H1 (cell line): ENCODE data around the gene UBE4A. TPM values are rescaled to one million over a fixed set of nuclear protein-coding genes. Genes with fewer than 3 reads are reported as not detected.

ENCODE experiments used
- ASH2L ChIP-seq: fragments of 200-600, 300-600 bp; sonication (generic); IDR thresholded peaks from one replicate; pipeline ENCODE4 v1.7.1; 2017; ENCODE audit warnings: low read length
- BACH1 ChIP-seq: IDR thresholded peaks from 2 replicates; pipeline ENCODE4 v1.6.1; 2012; ENCODE audit warnings: low read length, improper control_type of control experiment
- BCL11A ChIP-seq, 2 experiments: IDR thresholded peaks; one replicate each; pipeline ENCODE4 v1.6.1; 2011; ENCODE audit warnings: low read depth in 2 of 2, low read length in 2 of 2, mild to moderate bottlenecking in 2 of 2
- CHD7 ChIP-seq: fragments of 300-600 bp; sonication (generic); IDR thresholded peaks from 2 replicates; pipeline ENCODE4 v1.7.1; 2012; ENCODE audit warnings: low read length, moderate library complexity, mild to moderate bottlenecking, inconsistent platforms; ENCODE audit not compliant: insufficient replicate concordance
- MAFK ChIP-seq: IDR thresholded peaks from 2 replicates; pipeline ENCODE4 v1.6.1; 2012; ENCODE audit warnings: low read depth, mild to moderate bottlenecking, improper control_type of control experiment, low read length
- POLR2A ChIP-seq, 2 experiments: IDR thresholded peaks; 1 replicate in 1 of 2; 2 replicates in 1 of 2; pipeline ENCODE4 v1.6.1; 2011; ENCODE audit warnings: low read depth in 2 of 2, low read length in 2 of 2, mild to moderate bottlenecking in 2 of 2; ENCODE audit errors: control extremely low read depth in 1 of 2
- RNF2 ChIP-seq: fragments of 200-900, 300-1000 bp; sonication (generic); IDR thresholded peaks from 2 replicates; pipeline ENCODE4 v1.7.1; 2016; ENCODE audit warnings: borderline replicate concordance, low read depth, mild to moderate bottlenecking, antibody characterized with exemption, low read length; ENCODE audit not compliant: poor library complexity, severe bottlenecking; ENCODE audit errors: missing control alignments
- SIN3A ChIP-seq, 2 experiments: IDR thresholded peaks in 1 of 2; conservative IDR thresholded peaks in 1 of 2; 2 replicates each; pipeline ENCODE4 v1.6.1; 2011 to 2012; ENCODE audit warnings: low read length in 2 of 2, improper control_type of control experiment in 1 of 2, low read depth in 1 of 2, mild to moderate bottlenecking in 1 of 2
- SIRT6 ChIP-seq: IDR thresholded peaks from one replicate; pipeline ENCODE4 v1.7.1; 2012; ENCODE audit warnings: low read length, inconsistent platforms
- polyA plus RNA-seq, 7 experiments: library from polyadenylated mRNA; depleted of rRNA in 3 of 7; stranded (reverse) in 5 of 7; unstranded in 2 of 7; fragments of >200 nt in 5 of 7; fragments of 200-250 nt in 2 of 7; gene quantifications; 1 replicate in 5 of 7; 2 replicates in 1 of 7; 4 replicates in 1 of 7; pipeline versions ENCODE4 v1.2.1 to v1.2.3, GENCODE V29; 2011 to 2013; ENCODE audit warnings: missing spikeins in 2 of 7, mixed read lengths in 2 of 7
- total RNA-seq: library from RNA; stranded (reverse); fragmentation: NEBNext Ultra II Directional; extraction: Animal tissue kit (Norgen Biotek cat#: 25700); gene quantifications from 2 replicates; pipeline ENCODE4 v1.2.1, GENCODE V29; 2021

The UBE4A gene
- total and polyA plus RNA-seq, 2 of the 8 experiments (the other 6 are each of a cell fraction or from before 2014, with no cell fraction given): 11.3 to 34.5 TPM

GRCh38 chr11:118321386-118322082, 37.9 kb upstream of the UBE4A start (continued):
- TF ChIP-seq CHD7 (no peak), ASH2L (no peak), BACH1 (no peak), RNF2 (no peak), SIN3A (conservative IDR thresholded peaks at IDR 0.05 in 1 of 2, IDR thresholded peaks at IDR 0.05 in 1 of 2; ENCODE audit: low read depth in 1 of 2, low read length in 2 of 2) (no peak), BCL11A (IDR thresholded peaks at IDR 0.05; ENCODE audit: low read depth in 2 of 2, low read length in 2 of 2) (no peak), SIRT6 (no peak), POLR2A (IDR thresholded peaks at IDR 0.05; ENCODE audit: control extremely low read depth in 1 of 2, low read depth in 2 of 2, low read length in 2 of 2) (no peak), MAFK (no peak)
